NT2/D1 (cell line): Measurements from ENCODE around the gene PHTF2.

Experiments used
- DNase-seq: peaks from one replicate; pipeline ENCODE4 v3.0.0-alpha.2; 2011; ENCODE audit warnings: low read depth, low spot score
- H3K27me3 ChIP-seq: 2 replicates; pipeline ENCODE4 v1.6.0; 2011; ENCODE audit warnings: mild to moderate bottlenecking; ENCODE audit not compliant: insufficient read length, insufficient read depth
- H3K36me3 ChIP-seq: 2 replicates; pipeline ENCODE4 v1.6.1; 2011; ENCODE audit warnings: mild to moderate bottlenecking, low read length, mixed read lengths; ENCODE audit not compliant: insufficient read depth, insufficient read length
- H3K4me1 ChIP-seq: 2 replicates; pipeline ENCODE4 v1.5.1; 2011; ENCODE audit not compliant: insufficient read depth, insufficient read length
- H3K4me3 ChIP-seq: 2 replicates; pipeline ENCODE4 v1.5.1; 2011; ENCODE audit warnings: low read depth; ENCODE audit not compliant: insufficient read length
- H3K9ac ChIP-seq: 2 replicates; pipeline ENCODE4 v1.6.0; 2011; ENCODE audit warnings: low read depth; ENCODE audit not compliant: insufficient read length
- H3K9me3 ChIP-seq: 2 replicates; pipeline ENCODE4 v1.5.1; 2011; ENCODE audit warnings: mild to moderate bottlenecking, low read length; ENCODE audit not compliant: insufficient read depth
- SUZ12 ChIP-seq: IDR thresholded peaks from 2 replicates; pipeline ENCODE4 v1.6.1; 2011; ENCODE audit not compliant: insufficient read length, insufficient read depth; ENCODE audit errors: extremely low read depth
- YY1 ChIP-seq: IDR thresholded peaks from 2 replicates; pipeline ENCODE4 v1.6.1; 2011; ENCODE audit not compliant: insufficient read length, insufficient read depth
- ZNF274 ChIP-seq: IDR thresholded peaks from 2 replicates; pipeline ENCODE4 v1.6.1; 2011; ENCODE audit warnings: mild to moderate bottlenecking, low read depth, low read length

Gene PHTF2

GRCh38 chr7:77897004-77897547, 98.5 kb downstream of the PHTF2 start:
- Histone ChIP-seq H3K9ac (no peak overlapping the region), H3K4me3 (no peak overlapping the region), H3K27me3 (no peaks in the 10 kb centered on the region), H3K4me1 (no peaks in the 10 kb centered on the region), H3K9me3 (no peaks in the 10 kb centered on the region), H3K36me3 (no peaks in the 10 kb centered on the region)
- TF ChIP-seq YY1 (no peak), SUZ12 (no peak), ZNF274 (no peak)
- no peak for DNase-seq

- Histone ChIP-seq H3K4me3 (no peak overlapping the region), H3K4me1 (no peaks in the 10 kb centered on the region), H3K36me3 (no peaks in the 10 kb centered on the region), H3K27me3 (no peaks in the 10 kb centered on the region), H3K9ac (no peak overlapping the region), H3K9me3 (no peaks in the 10 kb centered on the region)
- no peak for DNase-seq
- no peak for TF ChIP-seq SUZ12
- no peak for TF ChIP-seq YY1
- no peak for TF ChIP-seq ZNF274
Observed at GRCh38 chr7:77899516-77899915, 100.9 kb downstream of the PHTF2 start.

- Histone ChIP-seq H3K4me3 (no peak overlapping the region), H3K27me3 (no peaks in the 10 kb centered on the region), H3K4me1 (no peaks in the 10 kb centered on the region), H3K9me3 (no peaks in the 10 kb centered on the region), H3K9ac (no peak overlapping the region), H3K36me3 (no peaks in the 10 kb centered on the region)
- TF ChIP-seq YY1, result no peak
- no peak for DNase-seq
Observed at GRCh38 chr7:77903597-77903996, 105.0 kb downstream of the PHTF2 start.

GRCh38 chr7:77904252-77904651, 105.7 kb downstream of the PHTF2 start:
- Histone ChIP-seq H3K9ac (no peak overlapping the region), H3K9me3 (no peaks in the 10 kb centered on the region), H3K27me3 (no peaks in the 10 kb centered on the region), H3K4me1 (no peaks in the 10 kb centered on the region), H3K36me3 (no peaks in the 10 kb centered on the region), H3K4me3 (no peak overlapping the region)
- TF ChIP-seq ZNF274, result no peak
- TF ChIP-seq SUZ12, result no peak
- no peak for TF ChIP-seq YY1
- no peak for DNase-seq

- Histone ChIP-seq H3K36me3 (no peaks in the 10 kb centered on the region), H3K9me3 (no peaks in the 10 kb centered on the region), H3K27me3 (no peaks in the 10 kb centered on the region), H3K4me3 (no peak overlapping the region), H3K4me1 (no peaks in the 10 kb centered on the region), H3K9ac (no peak overlapping the region)
- TF ChIP-seq ZNF274 (no peak), YY1 (no peak), SUZ12 (no peak)
- no peak for DNase-seq
Observed at GRCh38 chr7:77907281-77907680, 108.7 kb downstream of the PHTF2 start.

GRCh38 chr7:77908664-77909063, 110.1 kb downstream of the PHTF2 start:
- H3K27me3 ChIP-seq, result no peaks in the 10 kb centered on the region
- H3K4me1 ChIP-seq, result no peaks in the 10 kb centered on the region
- no peak overlapping the region for H3K4me3 ChIP-seq
- no peak overlapping the region for H3K9ac ChIP-seq
- H3K9me3 ChIP-seq, result no peaks in the 10 kb centered on the region
- DNase-seq, result no peak
- no peaks in the 10 kb centered on the region for H3K36me3 ChIP-seq
- TF ChIP-seq ZNF274, result no peak
- TF ChIP-seq YY1, result no peak
- TF ChIP-seq SUZ12, result no peak

GRCh38 chr7:77910124-77910523, 111.6 kb downstream of the PHTF2 start:
- Histone ChIP-seq H3K4me1 (no peaks in the 10 kb centered on the region), H3K36me3 (no peaks in the 10 kb centered on the region), H3K9me3 (no peaks in the 10 kb centered on the region), H3K27me3 (no peaks in the 10 kb centered on the region), H3K4me3 (no peak overlapping the region), H3K9ac (no peak overlapping the region)
- TF ChIP-seq ZNF274 (no peak), YY1 (no peak), SUZ12 (no peak)
- no peak for DNase-seq
